ENCODE data around the gene SKI.
"Not testable (repeated sequence)": the region's sequence is repeated elsewhere in the genome, so short reads cannot be mapped to it uniquely, and the experiment has no call there.

SKI gene

GRCh38 chr1:2259668-2260402 is 31.7 kb downstream of the SKI start:
- peak; percentile 74 for DNase-seq (ENCODE audit: low spot score)

GRCh38 chr1:2260470-2260869 is 32.4 kb downstream of the SKI start:
- not testable (repeated sequence) for DNase-seq (ENCODE audit: low spot score)

GRCh38 chr1:2260917-2261316 is 32.8 kb downstream of the SKI start:
- DNase-seq (ENCODE audit: low spot score), result no peak

GRCh38 chr1:2261476-2262395 is 33.6 kb downstream of the SKI start:
- not testable (repeated sequence) for DNase-seq (ENCODE audit: low spot score)

GRCh38 chr1:2266301-2266975 is 38.3 kb downstream of the SKI start:
- DNase-seq (ENCODE audit: low spot score), result no peak

- DNase-seq (ENCODE audit: low spot score), result peak; percentile 43
Observed at GRCh38 chr1:2267051-2267830, 39.1 kb downstream of the SKI start.

- DNase-seq (ENCODE audit: low spot score), result no peak
Observed at GRCh38 chr1:2267862-2268261, 39.7 kb downstream of the SKI start.

GRCh38 chr1:2268285-2269056 is 40.4 kb downstream of the SKI start:
- DNase-seq (ENCODE audit: low spot score), result no peak

- DNase-seq (ENCODE audit: low spot score), result no peak
Observed at GRCh38 chr1:2269193-2269921, 41.2 kb downstream of the SKI start.

GRCh38 chr1:2269922-2270259 is 41.8 kb downstream of the SKI start:
- DNase-seq (ENCODE audit: low spot score), result no peak

GRCh38 chr1:2270260-2271100 is 42.4 kb downstream of the SKI start:
- no peak for DNase-seq (ENCODE audit: low spot score)

GRCh38 chr1:2271211-2271721 is 43.1 kb downstream of the SKI start:
- DNase-seq (ENCODE audit: low spot score), result no peak

GRCh38 chr1:2271841-2272655 is 43.9 kb downstream of the SKI start:
- no peak for DNase-seq (ENCODE audit: low spot score)

- no peak for DNase-seq (ENCODE audit: low spot score)
Observed at GRCh38 chr1:2272686-2273400, 44.7 kb downstream of the SKI start.

- DNase-seq (ENCODE audit: low spot score), result no peak
Observed at GRCh38 chr1:2273401-2274090, 45.4 kb downstream of the SKI start.

GRCh38 chr1:2274231-2274928 is 46.3 kb downstream of the SKI start:
- no peak for DNase-seq (ENCODE audit: low spot score)

All from Ammon's horn (tissue), 1 donor.